ENCODE data around the gene AVPR2.

Gene AVPR2

GRCh38 chrX:153903991-153904957, at the start of gene AVPR2:
Gene AVPR2 (plus strand): TSS chrX:153904673. CDS start chrX:153905146, 473 bp downstream.
- Mint-ChIP-seq H3K36me3 (peaks cover 3 to 13% of the 10 kb centered on the region in 2 donors), H3K27me3 (no peaks in the 10 kb centered on the region), H3K9me3 (no peaks in the 10 kb centered on the region), H3K4me3 (peak within 1 kb of the TSS; percentile 50 to 75), H3K4me1 (peaks cover 38 to 54% of the 10 kb centered on the region in 2 donors), H3K27ac (peak within 1 kb of the TSS; percentile 86)
- DNase-seq (no peak), ATAC-seq (replicated peaks) (peak; percentile 2 to 19)

GRCh38 chrX:153854702-153855101, 49.8 kb upstream of the AVPR2 start:
- Mint-ChIP-seq H3K36me3 (no peaks in the 10 kb centered on the region), H3K27ac (no peak overlapping the region), H3K9me3 (no peaks in the 10 kb centered on the region), H3K4me3 (no peak overlapping the region), H3K27me3 (peaks cover 9 to 18% of the 10 kb centered on the region in 2 donors), H3K4me1 (peaks cover 2 to 7% of the 10 kb centered on the region in 2 donors)
- DNase-seq (no peak), ATAC-seq (replicated peaks) (no peak)

DNA sequence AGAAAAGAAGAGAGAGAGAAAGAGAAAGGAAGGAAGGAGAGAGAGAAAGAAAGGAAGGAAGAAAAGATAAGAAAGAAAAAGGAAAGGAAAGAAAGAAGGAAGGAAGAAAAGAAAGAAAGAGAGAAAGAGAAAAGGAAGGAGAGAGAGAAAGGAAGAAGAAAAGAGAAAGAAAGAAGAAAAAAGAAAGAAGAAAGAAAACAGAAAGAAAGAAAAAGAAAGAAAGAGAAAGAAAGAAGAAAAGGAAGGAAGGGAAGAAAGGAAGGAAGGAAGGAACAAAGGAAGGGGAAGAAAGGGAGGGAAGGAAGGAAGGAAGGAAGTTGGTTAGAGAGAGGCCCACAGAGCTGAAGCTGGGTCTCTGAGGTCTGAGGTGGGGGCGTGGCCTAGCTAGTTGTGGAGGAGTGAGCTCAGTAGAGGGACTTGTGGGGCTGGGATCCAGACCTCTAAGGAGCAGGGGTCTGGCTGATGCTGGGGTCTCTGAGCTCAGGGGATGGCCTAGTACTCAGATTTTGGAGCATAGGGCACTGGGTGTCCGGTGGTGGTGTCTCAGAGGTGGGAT, 47.0 kb upstream of the AVPR2 start:
- Mint-ChIP-seq H3K4me1 (peaks cover 2 to 14% of the 10 kb centered on the region in 2 donors), H3K36me3 (no peaks in the 10 kb centered on the region), H3K9me3 (no peaks in the 10 kb centered on the region), H3K27ac (no peak overlapping the region), H3K4me3 (no peak overlapping the region), H3K27me3 (peaks cover 3 to 8% of the 10 kb centered on the region in 2 donors)
- ATAC-seq (replicated peaks) (no peak), DNase-seq (no peak)

DNA sequence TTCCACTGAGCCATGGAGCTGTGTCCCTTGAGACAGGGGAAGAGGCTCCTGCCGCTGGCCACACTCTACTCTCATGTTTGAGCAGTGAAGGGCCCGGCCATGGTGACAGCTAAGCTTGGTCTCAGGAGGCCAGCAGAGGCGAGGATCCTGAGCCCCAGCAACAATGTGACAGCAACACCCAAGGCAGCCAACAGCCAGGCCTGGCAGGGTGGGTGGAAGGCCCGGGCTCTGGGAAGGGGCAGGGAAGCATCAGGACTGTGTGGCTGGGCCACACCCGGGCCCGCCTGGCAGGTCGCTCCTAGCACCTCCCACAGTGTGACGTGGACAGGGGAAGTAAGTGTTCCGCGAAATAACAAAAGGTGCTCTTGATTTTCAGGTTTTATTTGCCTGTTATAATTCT, 43.3 kb upstream of the AVPR2 start:
- H3K27me3 Mint-ChIP-seq = peaks cover 0 to 8% of the 10 kb centered on the region in 2 donors
- peaks cover 3 to 14% of the 10 kb centered on the region in 2 donors for H3K4me1 Mint-ChIP-seq
- H3K27ac Mint-ChIP-seq = no peak overlapping the region
- ATAC-seq (replicated peaks) = no peak
- H3K4me3 Mint-ChIP-seq = no peak overlapping the region
- H3K9me3 Mint-ChIP-seq = no peaks in the 10 kb centered on the region
- peaks cover 7% of the 10 kb centered on the region in 2 donors for H3K36me3 Mint-ChIP-seq
- no peak for DNase-seq

- peaks cover 3 to 14% of the 10 kb centered on the region in 2 donors for H3K4me1 Mint-ChIP-seq
- H3K27ac Mint-ChIP-seq = no peak overlapping the region
- H3K27me3 Mint-ChIP-seq = peaks cover 0 to 8% of the 10 kb centered on the region in 2 donors
- no peak overlapping the region for H3K4me3 Mint-ChIP-seq
- ATAC-seq (replicated peaks) (no peak), DNase-seq (no peak)
- no peaks in the 10 kb centered on the region for H3K9me3 Mint-ChIP-seq
- peaks cover 7% of the 10 kb centered on the region in 2 donors for H3K36me3 Mint-ChIP-seq
Observed at GRCh38 chrX:153861733-153862310, 42.7 kb upstream of the AVPR2 start.

GRCh38 chrX:153862369-153863250, 41.9 kb upstream of the AVPR2 start:
- H3K9me3 Mint-ChIP-seq = no peaks in the 10 kb centered on the region
- ATAC-seq (replicated peaks) (no peak), DNase-seq (no peak)
- peaks cover 2 to 8% of the 10 kb centered on the region in 2 donors for H3K4me1 Mint-ChIP-seq
- H3K36me3 Mint-ChIP-seq = peaks cover 7% of the 10 kb centered on the region in 2 donors
- H3K4me3 Mint-ChIP-seq = no peak overlapping the region
- H3K27ac Mint-ChIP-seq = peak overlapping the region; percentile 78
- peaks cover 0 to 4% of the 10 kb centered on the region in 2 donors for H3K27me3 Mint-ChIP-seq

DNA sequence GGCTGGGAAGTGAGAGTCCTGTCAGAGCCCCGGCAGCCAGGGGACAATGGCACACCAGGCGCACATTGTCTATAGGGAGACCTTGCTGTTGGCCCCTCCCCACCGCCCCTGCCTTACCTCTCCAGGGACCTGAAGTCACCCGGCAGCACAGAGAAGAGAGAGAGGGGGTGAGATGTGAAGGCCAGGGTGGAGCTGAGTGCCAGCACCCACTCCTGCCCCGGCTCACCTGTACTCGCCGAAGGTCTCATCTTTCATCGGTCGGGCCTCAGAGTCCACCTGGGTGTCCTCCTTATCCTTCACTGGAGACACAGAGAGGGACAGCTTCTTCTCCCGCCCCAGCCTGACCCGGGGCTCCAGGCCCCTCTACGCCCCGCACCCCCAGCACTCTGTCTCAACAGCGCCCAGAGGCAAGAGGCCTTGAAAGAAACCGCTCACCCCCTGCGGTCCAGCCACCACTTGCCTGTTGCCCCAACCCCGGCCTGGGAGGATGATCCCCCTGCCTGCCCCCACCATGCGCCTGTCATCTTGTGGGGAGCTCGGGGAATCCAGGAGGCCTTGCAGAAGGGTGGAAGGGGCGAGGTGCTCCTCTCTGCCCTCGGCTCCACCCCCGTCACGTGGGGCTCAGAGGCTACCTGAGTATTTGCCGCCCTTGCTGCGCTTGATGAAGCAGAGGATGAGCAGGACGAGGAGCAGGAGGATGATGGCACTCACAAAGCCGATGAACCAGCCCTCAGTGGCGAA, 41.1 kb upstream of the AVPR2 start:
- Mint-ChIP-seq H3K36me3 (peaks cover 9 to 11% of the 10 kb centered on the region in 2 donors), H3K27me3 (peaks cover 0 to 4% of the 10 kb centered on the region in 2 donors), H3K4me3 (no peak overlapping the region), H3K4me1 (peaks cover 2 to 7% of the 10 kb centered on the region in 2 donors), H3K27ac (no peak overlapping the region), H3K9me3 (no peaks in the 10 kb centered on the region)
- ATAC-seq (replicated peaks) (no peak), DNase-seq (no peak)

DNA sequence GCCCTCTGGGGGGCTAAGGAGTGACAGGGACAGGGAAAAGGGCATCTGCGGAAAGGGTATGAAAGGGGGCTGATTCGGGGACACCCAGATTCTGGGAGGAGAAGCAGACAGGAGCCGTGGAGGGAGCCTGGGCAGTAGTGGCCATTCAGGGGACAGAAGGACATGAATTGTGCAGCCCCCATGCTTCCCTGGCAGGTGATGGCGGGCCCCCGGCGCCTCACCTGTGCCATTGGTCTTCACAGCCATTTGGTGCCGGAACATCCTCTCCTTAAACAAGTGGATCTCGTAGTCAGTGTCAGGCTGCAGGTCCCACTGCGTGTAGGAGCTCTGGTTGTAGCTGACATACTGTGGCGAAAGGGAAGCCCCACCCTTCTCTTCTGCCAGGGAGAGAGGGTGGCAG, 40.4 kb upstream of the AVPR2 start:
- Mint-ChIP-seq H3K4me3 (no peak overlapping the region), H3K9me3 (no peaks in the 10 kb centered on the region), H3K4me1 (peaks cover 2 to 7% of the 10 kb centered on the region in 2 donors), H3K27ac (no peak overlapping the region), H3K36me3 (peaks cover 9 to 12% of the 10 kb centered on the region in 2 donors), H3K27me3 (peaks cover 0 to 6% of the 10 kb centered on the region in 2 donors)
- DNase-seq = no peak
- ATAC-seq (replicated peaks) = no peak

GRCh38 chrX:153864561-153865320, 39.7 kb upstream of the AVPR2 start:
- ATAC-seq (replicated peaks) (no peak), DNase-seq (no peak)
- Mint-ChIP-seq H3K27me3 (peaks cover 0 to 5% of the 10 kb centered on the region in 2 donors), H3K4me3 (no peak overlapping the region), H3K27ac (no peak overlapping the region), H3K36me3 (peaks cover 11 to 12% of the 10 kb centered on the region in 2 donors), H3K9me3 (no peaks in the 10 kb centered on the region), H3K4me1 (peaks cover 2 to 7% of the 10 kb centered on the region in 2 donors)

DNA sequence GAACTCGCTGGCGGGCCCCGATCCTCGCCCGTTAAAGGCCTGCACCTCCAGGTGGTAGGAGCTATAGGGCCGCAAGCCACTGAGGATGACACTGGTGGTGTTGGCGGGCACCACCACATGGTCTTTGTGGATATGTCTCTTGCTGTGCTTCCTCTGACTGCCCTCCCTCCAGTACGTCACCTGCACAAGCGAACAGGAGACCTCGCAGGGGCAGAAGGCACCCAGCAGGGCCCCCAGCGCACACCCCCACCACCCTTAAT, 39.2 kb upstream of the AVPR2 start:
- no peak overlapping the region for H3K27ac Mint-ChIP-seq
- H3K27me3 Mint-ChIP-seq = peaks cover 0 to 5% of the 10 kb centered on the region in 2 donors
- H3K4me1 Mint-ChIP-seq = peaks cover 2 to 7% of the 10 kb centered on the region in 2 donors
- H3K4me3 Mint-ChIP-seq = no peak overlapping the region
- no peak for ATAC-seq (replicated peaks)
- peaks cover 11 to 12% of the 10 kb centered on the region in 2 donors for H3K36me3 Mint-ChIP-seq
- DNase-seq = no peak
- H3K9me3 Mint-ChIP-seq = no peaks in the 10 kb centered on the region

DNA sequence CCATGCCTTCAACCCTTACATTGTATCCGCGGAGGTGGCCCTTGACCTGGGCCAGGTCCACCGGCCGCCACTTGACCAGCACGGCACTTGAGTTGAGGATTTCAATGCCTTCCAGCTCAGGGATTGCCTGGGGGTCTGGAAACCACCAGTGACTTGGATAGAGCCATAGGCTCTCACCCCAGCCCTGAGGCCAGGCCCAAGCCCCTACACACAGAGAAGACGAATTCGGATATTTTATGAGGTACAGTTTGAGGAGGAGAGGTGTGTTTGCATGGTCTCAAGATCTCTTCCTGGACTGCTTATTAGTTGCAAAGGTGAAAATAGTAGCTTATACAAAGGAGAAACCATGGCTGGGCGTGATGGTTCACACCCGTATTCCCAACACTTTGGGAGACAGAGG, 38.8 kb upstream of the AVPR2 start:
- no peak for DNase-seq
- Mint-ChIP-seq H3K27ac (no peak overlapping the region), H3K4me3 (no peak overlapping the region), H3K9me3 (no peaks in the 10 kb centered on the region), H3K36me3 (peaks cover 11 to 12% of the 10 kb centered on the region in 2 donors), H3K4me1 (peaks cover 2 to 6% of the 10 kb centered on the region in 2 donors), H3K27me3 (peaks cover 0 to 5% of the 10 kb centered on the region in 2 donors)
- ATAC-seq (replicated peaks) = no peak

- ATAC-seq (replicated peaks) (no peak), DNase-seq (no peak)
- H3K27ac Mint-ChIP-seq = no peak overlapping the region
- no peak overlapping the region for H3K4me3 Mint-ChIP-seq
- H3K36me3 Mint-ChIP-seq = peaks cover 11 to 15% of the 10 kb centered on the region in 2 donors
- H3K27me3 Mint-ChIP-seq = peaks cover 0 to 5% of the 10 kb centered on the region in 2 donors
- no peaks in the 10 kb centered on the region for H3K9me3 Mint-ChIP-seq
- H3K4me1 Mint-ChIP-seq = peaks cover 0 to 2% of the 10 kb centered on the region in 2 donors
Observed at GRCh38 chrX:153866302-153867019, 38.0 kb upstream of the AVPR2 start.

Data from stimulated activated naive B cell treated with anti-CD40 and anti-IgM and Interleukin-4, amounts not matched to agents 10 μg/mL and 1 μg/mL and 100 μg/mL, for 72 hours (primary cell).